GM15510 (cell line): ENCODE measurements around the gene ETV6.

Experiments used
- POLR2A ChIP-seq: IDR thresholded peaks from 3 replicates; pipeline ENCODE4 v1.6.1; 2011; ENCODE audit warnings: borderline replicate concordance; ENCODE audit not compliant: insufficient read length; ENCODE audit errors: extremely low read depth

ETV6 gene

GRCh38 chr12:11649413-11650285 lies at the start of gene ETV6:
Gene ETV6, plus strand, starts transcription at chr12:11649674. Its CDS starts 454 bp downstream, at chr12:11650128.
- TF ChIP-seq POLR2A, result peak; percentile 38

- TF ChIP-seq POLR2A, result no peak
Observed at GRCh38 chr12:11600199-11600598, 49.3 kb upstream of the ETV6 start.

- TF ChIP-seq POLR2A, result no peak
Observed at GRCh38 chr12:11601647-11602046, 47.8 kb upstream of the ETV6 start.

GRCh38 chr12:11607313-11608081 lies 42.0 kb upstream of the ETV6 start:
- TF ChIP-seq POLR2A, result no peak

GRCh38 chr12:11609045-11609444 lies 40.4 kb upstream of the ETV6 start:
- TF ChIP-seq POLR2A, result no peak

GRCh38 chr12:11615481-11615880 lies 34.0 kb upstream of the ETV6 start:
- no peak for TF ChIP-seq POLR2A

- no peak for TF ChIP-seq POLR2A
Observed at GRCh38 chr12:11618046-11618445, 31.4 kb upstream of the ETV6 start.

- TF ChIP-seq POLR2A, result no peak
Observed at GRCh38 chr12:11621797-11622423, 27.6 kb upstream of the ETV6 start.

- TF ChIP-seq POLR2A, result no peak
Observed at GRCh38 chr12:11622876-11623281, 26.6 kb upstream of the ETV6 start.

GRCh38 chr12:11623382-11623781 lies 26.1 kb upstream of the ETV6 start:
- TF ChIP-seq POLR2A, result no peak

GRCh38 chr12:11624116-11624515 lies 25.4 kb upstream of the ETV6 start:
- no peak for TF ChIP-seq POLR2A

GRCh38 chr12:11628353-11628752 lies 21.1 kb upstream of the ETV6 start:
- TF ChIP-seq POLR2A, result no peak

- TF ChIP-seq POLR2A, result no peak
Observed at GRCh38 chr12:11630046-11630706, 19.3 kb upstream of the ETV6 start.

- no peak for TF ChIP-seq POLR2A
Observed at GRCh38 chr12:11631288-11631687, 18.2 kb upstream of the ETV6 start.

GRCh38 chr12:11633968-11634367 lies 15.5 kb upstream of the ETV6 start:
- no peak for TF ChIP-seq POLR2A
